SK-N-SH (cell line): ENCODE measurements around the gene MYO16. TPM values are rescaled to one million over a fixed set of nuclear protein-coding genes. Genes with fewer than 3 reads are reported as not detected.

Experiments
- CTCF ChIA-PET: fragments of 300-600, 350-600 bp; formaldehyde crosslinking; extraction: SDS; loops from one replicate; lab custom pipeline; 2021; lab: Yijun Ruan, JAX
- POLR2A ChIA-PET: fragments of 350-600 bp; sonication (Branson Sonifier 250); formaldehyde crosslinking; extraction: SDS; loops from one replicate; lab custom pipeline; 2020; ENCODE audit warnings: antibody characterized with exemption, inconsistent platforms; lab: Yijun Ruan, JAX
- DNase-seq: peaks from one replicate; pipeline ENCODE4 v3.0.0; 2012
- H2AFZ ChIP-seq: fragments of 200-600 bp; sonication (generic); 2 replicates; pipeline ENCODE4 v1.8.1; 2016; ENCODE audit warnings: antibody characterized with exemption, mild to moderate bottlenecking, low read depth
- H3F3A ChIP-seq: fragments of 200-600 bp; sonication (generic); replicated peaks from 2 replicates; pipeline ENCODE3; 2016; ENCODE audit warnings: antibody characterized with exemption, mild to moderate bottlenecking; ENCODE audit not compliant: insufficient read depth
- H3K27ac ChIP-seq, 2 experiments: fragments of 200-500 bp in 1 of 2; fragments of 200-600 bp in 1 of 2; sonication (Bioruptor generic) in 1 of 2; sonication (generic), shearing (Covaris generic) in 1 of 2; 2 replicates each; pipeline versions ENCODE4 v1.5.1 to v1.6.1; 2014 to 2016; ENCODE audit warnings: low read depth in 2 of 2, inconsistent platforms in 1 of 2, low read length in 1 of 2, mild to moderate bottlenecking in 1 of 2, mixed read lengths in 1 of 2
- H3K27me3 ChIP-seq: fragments of 200-600 bp; sonication (generic), shearing (Covaris generic); 2 replicates; pipeline ENCODE4 v1.6.1; 2016; ENCODE audit warnings: mixed run types; ENCODE audit not compliant: insufficient read depth
- H3K36me3 ChIP-seq, 2 experiments: fragments of 200-500 bp in 1 of 2; fragments of 200-600 bp in 1 of 2; sonication (Bioruptor generic) in 1 of 2; sonication (generic) in 1 of 2; replicated peaks in 1 of 2; 2 replicates each; pipeline versions ENCODE3 to v1.5.1; 2014 to 2016; ENCODE audit warnings: low read length in 1 of 2, mild to moderate bottlenecking in 1 of 2; ENCODE audit not compliant: insufficient read depth in 2 of 2, control insufficient read depth in 1 of 2
- H3K4me1 ChIP-seq, 2 experiments: fragments of 200-500 bp in 1 of 2; fragments of 200-600 bp in 1 of 2; sonication (Bioruptor generic) in 1 of 2; sonication (generic), shearing (Covaris generic) in 1 of 2; 2 replicates each; pipeline versions ENCODE4 v1.5.1 to v1.6.1; 2014 to 2016; ENCODE audit warnings: low read depth in 1 of 2, low read length in 1 of 2, mixed run types in 1 of 2; ENCODE audit not compliant: insufficient read depth in 2 of 2, control insufficient read depth in 1 of 2
- H3K4me2 ChIP-seq: fragments of 200-600 bp; sonication (generic), shearing (Covaris generic); 2 replicates; pipeline ENCODE4 v1.6.1; 2017; ENCODE audit warnings: mixed run types
- H3K4me3 ChIP-seq, 2 experiments: fragments of 200-500 bp in 1 of 2; fragments of 200-600 bp in 1 of 2; sonication (Bioruptor generic) in 1 of 2; sonication (generic), shearing (Covaris generic) in 1 of 2; 2 replicates each; pipeline versions ENCODE4 v1.5.1 to v1.8.1; 2014 to 2016; ENCODE audit warnings: low read depth in 2 of 2, inconsistent platforms in 1 of 2, low read length in 1 of 2, mild to moderate bottlenecking in 1 of 2, mixed read lengths in 1 of 2, moderate library complexity in 1 of 2
- H3K79me2 ChIP-seq: fragments of 200-600 bp; sonication (generic); 2 replicates; pipeline ENCODE4 v1.8.1; 2017; ENCODE audit warnings: mild to moderate bottlenecking; ENCODE audit not compliant: insufficient read depth
- H3K9ac ChIP-seq: fragments of 200-600 bp; sonication (generic); 2 replicates; pipeline ENCODE4 v1.6.1; 2017; ENCODE audit warnings: mixed run types
- H3K9me2 ChIP-seq: fragments of 200-600 bp; sonication (generic); 2 replicates; pipeline ENCODE4 v1.6.1; 2017; ENCODE audit warnings: mixed run types
- H3K9me3 ChIP-seq: fragments of 200-600 bp; sonication (generic); 2 replicates; pipeline ENCODE4 v1.6.1; 2017; ENCODE audit warnings: mixed run types, mild to moderate bottlenecking, moderate library complexity
- H4K20me1 ChIP-seq: fragments of 200-600 bp; sonication (generic); 2 replicates; pipeline ENCODE4 v1.6.1; 2017; ENCODE audit warnings: mild to moderate bottlenecking, mixed run types; ENCODE audit not compliant: insufficient read depth
- CHD2 ChIP-seq: fragments of 150-350 bp; IDR thresholded peaks from 2 replicates; pipeline ENCODE4 v1.6.1; 2018; ENCODE audit warnings: low read length; ENCODE audit not compliant: partially characterized antibody
- ELF1 ChIP-seq: IDR thresholded peaks from 2 replicates; pipeline ENCODE4 v1.4.0; 2012
- EP300 ChIP-seq, 2 experiments: IDR thresholded peaks; 2 replicates each; pipeline versions ENCODE4 v1.4.0 to v1.6.1; 2012; ENCODE audit warnings: borderline replicate concordance in 1 of 2, low read depth in 1 of 2, low read length in 1 of 2
- EZH2phosphoT487 ChIP-seq: fragments of 200-600 bp; sonication (generic); IDR thresholded peaks from 2 replicates; pipeline ENCODE4 v1.6.1; 2017; ENCODE audit warnings: low read depth, mixed run types, mild to moderate bottlenecking, antibody characterized with exemption, moderate library complexity, borderline replicate concordance
- FOSL2 ChIP-seq: IDR thresholded peaks from 2 replicates; pipeline ENCODE4 v1.4.0; 2012; ENCODE audit warnings: low read depth, mild to moderate bottlenecking, moderate library complexity, borderline replicate concordance
- FOXJ3 ChIP-seq: sonication (generic); formaldehyde crosslinking; IDR thresholded peaks from 2 replicates; pipeline ENCODE4 v1.5.1; 2020; ENCODE audit warnings: mild to moderate bottlenecking, missing genetic modification reagents
- NRF1 ChIP-seq: IDR thresholded peaks from 2 replicates; pipeline ENCODE4 v1.6.1; 2012; ENCODE audit warnings: low read depth, mild to moderate bottlenecking, low read length
- PBX3 ChIP-seq: IDR thresholded peaks from 2 replicates; pipeline ENCODE4; 2012
- SMC3 ChIP-seq: IDR thresholded peaks from 2 replicates; pipeline ENCODE4 v1.6.1; 2012; ENCODE audit warnings: low read depth, low read length, improper control_type of control experiment
- TEAD4 ChIP-seq: IDR thresholded peaks from 2 replicates; pipeline ENCODE4 v1.4.0; 2012; ENCODE audit warnings: mild to moderate bottlenecking, borderline replicate concordance; ENCODE audit not compliant: insufficient read depth
- ZBTB33 ChIP-seq: IDR thresholded peaks from 2 replicates; pipeline ENCODE4 v1.4.0; 2012; ENCODE audit warnings: low read depth, borderline replicate concordance
- WGBS: methylation state at CpG from one replicate; pipeline ENCODE4 v1.1.6; 2017; ENCODE audit warnings: low lambda C conversion rate; 5-methylcytosine and 5-hydroxymethylcytosine counted together
- polyA plus RNA-seq, 3 experiments: library from polyadenylated mRNA; depleted of rRNA; stranded (reverse); fragments of >200 nt; gene quantifications; 2 replicates each; pipeline ENCODE4 v1.2.3, GENCODE V29; 2012
- TF ChIP-seq, protein P1 (sequence below): IDR thresholded peaks from 2 replicates; pipeline ENCODE4 v1.4.0; 2012; ENCODE audit warnings: low read depth, borderline replicate concordance
- TF ChIP-seq, protein P2 (sequence below): fragments of 200-600 bp; sonication (generic); IDR thresholded peaks from 2 replicates; pipeline ENCODE4 v1.6.1; 2017; ENCODE audit warnings: antibody characterized with exemption, mild to moderate bottlenecking, moderate library complexity
- TF ChIP-seq, protein P3 (sequence below): fragments of 150-350 bp; IDR thresholded peaks from 2 replicates; pipeline ENCODE4 v1.6.1; 2016; ENCODE audit warnings: mild to moderate bottlenecking, low read depth, low read length

Gene MYO16
- polyA plus RNA-seq, 1 of the 3 experiments (the other 2 are of a cell fraction): 0.07 TPM

- TF ChIP-seq NRF1 (no peak), CHD2 (no peak), ZBTB33 (no peak), EZH2phosphoT487 (no peak), FOXJ3 (no peak), TEAD4 (no peak), EP300 (IDR thresholded peaks at IDR 0.05; ENCODE audit: borderline replicate concordance in 1 of 2, low read depth in 1 of 2, low read length in 1 of 2) (no peak), ELF1 (no peak), PBX3 (no peak), SMC3 (no peak), FOSL2 (no peak)
- TF ChIP-seq, protein P1, sequence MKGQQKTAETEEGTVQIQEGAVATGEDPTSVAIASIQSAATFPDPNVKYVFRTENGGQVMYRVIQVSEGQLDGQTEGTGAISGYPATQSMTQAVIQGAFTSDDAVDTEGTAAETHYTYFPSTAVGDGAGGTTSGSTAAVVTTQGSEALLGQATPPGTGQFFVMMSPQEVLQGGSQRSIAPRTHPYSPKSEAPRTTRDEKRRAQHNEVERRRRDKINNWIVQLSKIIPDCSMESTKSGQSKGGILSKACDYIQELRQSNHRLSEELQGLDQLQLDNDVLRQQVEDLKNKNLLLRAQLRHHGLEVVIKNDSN: no peak
- TF ChIP-seq, protein P2, sequence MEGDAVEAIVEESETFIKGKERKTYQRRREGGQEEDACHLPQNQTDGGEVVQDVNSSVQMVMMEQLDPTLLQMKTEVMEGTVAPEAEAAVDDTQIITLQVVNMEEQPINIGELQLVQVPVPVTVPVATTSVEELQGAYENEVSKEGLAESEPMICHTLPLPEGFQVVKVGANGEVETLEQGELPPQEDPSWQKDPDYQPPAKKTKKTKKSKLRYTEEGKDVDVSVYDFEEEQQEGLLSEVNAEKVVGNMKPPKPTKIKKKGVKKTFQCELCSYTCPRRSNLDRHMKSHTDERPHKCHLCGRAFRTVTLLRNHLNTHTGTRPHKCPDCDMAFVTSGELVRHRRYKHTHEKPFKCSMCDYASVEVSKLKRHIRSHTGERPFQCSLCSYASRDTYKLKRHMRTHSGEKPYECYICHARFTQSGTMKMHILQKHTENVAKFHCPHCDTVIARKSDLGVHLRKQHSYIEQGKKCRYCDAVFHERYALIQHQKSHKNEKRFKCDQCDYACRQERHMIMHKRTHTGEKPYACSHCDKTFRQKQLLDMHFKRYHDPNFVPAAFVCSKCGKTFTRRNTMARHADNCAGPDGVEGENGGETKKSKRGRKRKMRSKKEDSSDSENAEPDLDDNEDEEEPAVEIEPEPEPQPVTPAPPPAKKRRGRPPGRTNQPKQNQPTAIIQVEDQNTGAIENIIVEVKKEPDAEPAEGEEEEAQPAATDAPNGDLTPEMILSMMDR: no peak
- TF ChIP-seq, protein P3, sequence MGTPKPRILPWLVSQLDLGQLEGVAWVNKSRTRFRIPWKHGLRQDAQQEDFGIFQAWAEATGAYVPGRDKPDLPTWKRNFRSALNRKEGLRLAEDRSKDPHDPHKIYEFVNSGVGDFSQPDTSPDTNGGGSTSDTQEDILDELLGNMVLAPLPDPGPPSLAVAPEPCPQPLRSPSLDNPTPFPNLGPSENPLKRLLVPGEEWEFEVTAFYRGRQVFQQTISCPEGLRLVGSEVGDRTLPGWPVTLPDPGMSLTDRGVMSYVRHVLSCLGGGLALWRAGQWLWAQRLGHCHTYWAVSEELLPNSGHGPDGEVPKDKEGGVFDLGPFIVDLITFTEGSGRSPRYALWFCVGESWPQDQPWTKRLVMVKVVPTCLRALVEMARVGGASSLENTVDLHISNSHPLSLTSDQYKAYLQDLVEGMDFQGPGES: no peak
- Histone ChIP-seq H3K9ac (no peak overlapping the region), H3K9me3 (no peaks in the 10 kb centered on the region), H3K4me3 (no peak overlapping the region), H4K20me1 (no peaks in the 10 kb centered on the region), H3K4me2 (no peak overlapping the region), H3K4me1 (no peaks in the 10 kb centered on the region), H3K36me3 (no peaks in the 10 kb centered on the region), H2AFZ (no peak overlapping the region), H3K79me2 (no peaks in the 10 kb centered on the region), H3K9me2 (no peaks in the 10 kb centered on the region), H3F3A (no peaks in the 10 kb centered on the region), H3K27ac (no peak overlapping the region), H3K27me3 (no peaks in the 10 kb centered on the region)
- no peak for DNase-seq
- 86% methylated on average over 3 of the region's 3 CpGs for WGBS
- CTCF ChIA-PET: interaction anchor here (1.1 kb wide), 1 partner anchor 8 kb away, joined by 4 read pairs; no protein-coding TSS in a partner anchor
- POLR2A ChIA-PET: no interaction called here
These were observed 484.0 kb downstream of the MYO16 start for GRCh38 chr13:109113427-109113826.
